T-cell (primary cell): ENCODE results near the gene NUDT8. TPM values are rescaled to one million over a fixed set of nuclear protein-coding genes. Genes with fewer than 3 reads are reported as not detected.
A peak's percentile ranks its signal among the peaks of the same experiment; 100 is the strongest.

Experiments used
- ATAC-seq, 4 experiments: fragments of 200-7000 bp in 3 of 4; fragments of 150-1000 bp in 1 of 4; cut with Tn5 transposase; replicated peaks in 1 of 4; 1 replicate in 3 of 4; 2 replicates in 1 of 4; pipeline ENCODE4 v1.10.0; 2021; ENCODE audit warnings: moderate library complexity in 3 of 4, mild to moderate bottlenecking in 2 of 4, moderate number of reproducible peaks in 1 of 4
- CTCF ChIA-PET, 2 donors: fragments of 300-600 bp; sonication (Branson Sonifier 250); formaldehyde crosslinking; loops; one replicate each; lab custom pipeline; 2022; ENCODE audit warnings: antibody characterized with exemption in 2 of 2; lab: Charles Lee
- POLR2A ChIA-PET, 2 donors: fragments of 300-600 bp; sonication (Branson Sonifier 250); formaldehyde crosslinking; loops; one replicate each; lab custom pipeline; 2022; ENCODE audit warnings: antibody characterized with exemption in 2 of 2; lab: Charles Lee
- DNase-seq, 35 experiments: peaks; one replicate each; pipeline versions ENCODE4 v3.0.0 to v3.0.0-alpha.2; 2013 to 2023
- H3K27ac ChIP-seq: one replicate; pipeline ENCODE4 v1.5.1; 2013; ENCODE audit warnings: low read length
- H3K27me3 ChIP-seq, 2 experiments: replicated peaks in 1 of 2; 1 replicate in 1 of 2; 2 replicates in 1 of 2; pipeline versions ENCODE4 v1.6.1 to v1.7.0; 2013; ENCODE audit warnings: low read length in 1 of 2, mixed read lengths in 1 of 2; ENCODE audit not compliant: control insufficient read depth in 2 of 2, insufficient read depth in 2 of 2; ENCODE audit errors: extremely low read depth in 1 of 2
- H3K36me3 ChIP-seq, 2 donors: 1 replicate in 1 of 2; 2 replicates in 1 of 2; pipeline versions ENCODE4 v1.6.1 to v1.7.0; 2013; ENCODE audit warnings: low read length in 1 of 2; ENCODE audit not compliant: control insufficient read depth in 2 of 2, insufficient read depth in 1 of 2; ENCODE audit errors: extremely low read depth in 1 of 2
- H3K4me1 ChIP-seq, 2 experiments: 1 replicate in 1 of 2; 2 replicates in 1 of 2; pipeline versions ENCODE4 v1.6.1 to v1.7.0; 2013; ENCODE audit warnings: low read length in 2 of 2, mixed read lengths in 1 of 2; ENCODE audit not compliant: insufficient read depth in 2 of 2, control insufficient read depth in 1 of 2; ENCODE audit errors: extremely low read depth in 1 of 2
- H3K4me3 ChIP-seq, 2 donors: 1 replicate in 1 of 2; 2 replicates in 1 of 2; pipeline versions ENCODE4 v1.5.1 to v1.7.0; 2013; ENCODE audit warnings: mild to moderate bottlenecking in 2 of 2, low read length in 1 of 2, moderate library complexity in 1 of 2; ENCODE audit not compliant: control insufficient read depth in 1 of 2; ENCODE audit errors: extremely low read depth in 1 of 2
- H3K9me3 ChIP-seq: 2 replicates; pipeline ENCODE4 v1.7.0; 2013
- H3K27ac Mint-ChIP-seq, 2 donors: one replicate each; pipeline ENCODE4 v1.8.0; 2020 to 2021; ENCODE audit warnings: mild to moderate bottlenecking in 2 of 2, mixed read lengths in 2 of 2
- H3K27me3 Mint-ChIP-seq, 2 donors: one replicate each; pipeline ENCODE4 v1.8.0; 2021 to 2022; ENCODE audit warnings: mixed read lengths in 2 of 2
- H3K36me3 Mint-ChIP-seq: one replicate; pipeline ENCODE4 v1.8.0; 2021; ENCODE audit warnings: mixed read lengths
- H3K4me1 Mint-ChIP-seq, 3 donors: one replicate each; pipeline ENCODE4 v1.8.0; 2020 to 2022; ENCODE audit warnings: mixed read lengths in 3 of 3, mild to moderate bottlenecking in 1 of 3
- H3K4me3 Mint-ChIP-seq, 3 donors: one replicate each; pipeline ENCODE4 v1.8.0; 2020 to 2022; ENCODE audit warnings: mild to moderate bottlenecking in 3 of 3, mixed read lengths in 3 of 3, moderate library complexity in 3 of 3
- H3K9me3 Mint-ChIP-seq, 3 donors: one replicate each; pipeline ENCODE4 v1.8.0; 2020 to 2022; ENCODE audit warnings: mixed read lengths in 3 of 3
- WGBS: methylation state at CpG from one replicate; pipeline ENCODE4 v1.1.5; 2013; ENCODE audit warnings: missing lambda C conversion rate; ENCODE audit not compliant: insufficient coverage; 5-methylcytosine and 5-hydroxymethylcytosine counted together
- total RNA-seq, 35 experiments: library from RNA in 6 of 35; stranded (reverse) in 6 of 35; fragments of 120-200 nt in 1 of 35; gene quantifications; one replicate each; pipeline versions ENCODE4 v1.2.1 to v1.2.4 and lab custom pipeline; 2013 to 2026

The NUDT8 gene
- total RNA-seq, 5 donors from 2014 or later (not counting 1 experiment from before 2014, with no cell fraction given), result 1.5 to 8.0 (median 4.5) TPM

DNA sequence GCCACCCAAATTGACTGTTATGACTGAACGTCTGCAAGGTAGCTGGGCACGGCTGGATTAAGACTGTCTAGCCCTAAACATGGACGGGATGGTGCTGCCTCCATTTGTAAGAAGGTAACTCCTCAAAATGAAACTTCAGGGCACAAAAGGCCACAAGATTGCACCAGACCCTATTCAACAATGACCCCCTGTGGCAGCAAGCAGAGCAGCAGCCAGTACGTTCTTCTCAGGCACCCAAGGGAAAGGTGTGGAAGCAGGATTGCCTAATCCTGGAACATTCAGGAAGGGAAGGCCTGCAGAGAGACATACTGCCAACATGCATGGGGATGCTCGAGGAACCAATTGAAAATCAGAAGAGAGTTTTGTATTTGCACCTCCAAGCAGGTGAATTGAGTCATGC lies 14.3 kb upstream of the NUDT8 start:
- H3K36me3 Mint-ChIP-seq, result no peaks in the 10 kb centered on the region
- H3K36me3 ChIP-seq, result no peaks in the 10 kb centered on the region
- DNase-seq, result no peak
- H3K9me3 Mint-ChIP-seq, result no peaks in the 10 kb centered on the region
- H3K4me1 ChIP-seq, result peaks cover 2 to 41% of the 10 kb centered on the region in 2 experiments
- H3K27me3 Mint-ChIP-seq, result no peaks in the 10 kb centered on the region
- no peak overlapping the region for H3K27ac ChIP-seq
- CTCF ChIA-PET, result no interaction called here
- peaks cover 0 to 40% of the 10 kb centered on the region in 2 experiments for H3K27me3 ChIP-seq
- ATAC-seq, result no peak
- H3K27ac Mint-ChIP-seq, result no peak overlapping the region
- 98% methylated on average over 4 of the region's 5 CpGs for WGBS
- POLR2A ChIA-PET, result no interaction called here
- no peak overlapping the region for H3K4me3 Mint-ChIP-seq
- H3K4me3 ChIP-seq, result no peak overlapping the region
- H3K4me1 Mint-ChIP-seq, result peaks cover 19 to 31% (median 25%) of the 10 kb centered on the region in 3 donors
- H3K9me3 ChIP-seq, result no peaks in the 10 kb centered on the region

DNA sequence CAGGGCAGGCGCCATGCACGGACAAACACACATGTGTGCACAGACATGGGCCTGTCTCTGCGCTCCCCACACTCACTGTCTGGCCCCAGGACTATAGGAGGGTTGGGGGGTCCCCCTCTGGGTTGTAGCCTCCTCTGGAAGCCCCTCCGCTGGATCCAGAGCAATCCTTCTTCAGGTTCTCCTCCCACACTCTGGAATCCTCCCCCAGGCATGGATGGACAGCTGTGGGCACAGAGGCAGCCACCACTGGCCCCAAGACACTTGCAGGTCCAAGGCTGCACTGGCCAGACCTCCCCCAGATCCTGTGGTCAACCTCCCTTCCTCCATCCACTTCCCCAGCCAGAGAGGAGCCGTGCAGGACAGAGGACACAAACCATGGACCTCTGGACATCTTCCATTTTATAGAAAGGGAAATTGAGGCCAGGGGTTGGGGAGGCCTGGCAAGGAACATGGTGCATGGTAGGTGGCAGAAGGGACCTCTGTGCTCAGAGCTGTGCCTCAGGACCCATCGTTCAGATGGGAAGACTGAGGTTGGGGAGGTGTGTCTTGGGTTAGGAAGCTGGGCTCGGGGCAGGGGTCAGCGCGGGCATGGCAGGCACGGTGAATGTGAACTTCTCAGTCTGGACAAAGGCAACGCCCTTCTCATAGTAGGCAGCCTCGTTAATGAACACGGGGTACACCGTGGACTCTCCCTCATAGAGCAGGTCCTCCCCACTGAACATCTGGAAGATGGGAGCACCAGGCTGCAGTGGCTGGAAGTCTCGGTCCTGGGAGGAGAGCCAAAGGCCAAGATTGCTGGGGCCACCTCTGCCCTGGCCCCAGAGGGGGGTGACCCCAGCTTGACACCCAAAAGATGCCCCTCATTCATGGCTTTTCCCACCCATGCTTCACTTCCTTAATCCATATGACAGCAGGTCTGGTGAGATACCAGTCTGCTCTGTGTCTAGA lies 12.7 kb upstream of the NUDT8 start:
- DNase-seq (no peak), ATAC-seq (no peak)
- peaks cover 13 to 21% (median 17%) of the 10 kb centered on the region in 3 donors for H3K4me1 Mint-ChIP-seq
- no peak overlapping the region for H3K4me3 Mint-ChIP-seq
- Histone ChIP-seq H3K9me3 (no peaks in the 10 kb centered on the region), H3K4me3 (no peak overlapping the region), H3K27me3 (peaks cover 0 to 40% of the 10 kb centered on the region in 2 experiments), H3K27ac (no peak overlapping the region), H3K36me3 (no peaks in the 10 kb centered on the region), H3K4me1 (peaks cover 2 to 25% of the 10 kb centered on the region in 2 experiments)
- WGBS, result 97% methylated on average over 10 of the region's 15 CpGs
- H3K27me3 Mint-ChIP-seq, result no peaks in the 10 kb centered on the region
- CTCF ChIA-PET, result interaction anchor here in 1 of 2 donors (0.5 kb wide), 1 partner anchor 88 kb away, joined by 3 read pairs; no protein-coding TSS in a partner anchor
- H3K27ac Mint-ChIP-seq, result no peak overlapping the region
- no peaks in the 10 kb centered on the region for H3K36me3 Mint-ChIP-seq
- POLR2A ChIA-PET, result no interaction called here
- no peaks in the 10 kb centered on the region for H3K9me3 Mint-ChIP-seq

DNA sequence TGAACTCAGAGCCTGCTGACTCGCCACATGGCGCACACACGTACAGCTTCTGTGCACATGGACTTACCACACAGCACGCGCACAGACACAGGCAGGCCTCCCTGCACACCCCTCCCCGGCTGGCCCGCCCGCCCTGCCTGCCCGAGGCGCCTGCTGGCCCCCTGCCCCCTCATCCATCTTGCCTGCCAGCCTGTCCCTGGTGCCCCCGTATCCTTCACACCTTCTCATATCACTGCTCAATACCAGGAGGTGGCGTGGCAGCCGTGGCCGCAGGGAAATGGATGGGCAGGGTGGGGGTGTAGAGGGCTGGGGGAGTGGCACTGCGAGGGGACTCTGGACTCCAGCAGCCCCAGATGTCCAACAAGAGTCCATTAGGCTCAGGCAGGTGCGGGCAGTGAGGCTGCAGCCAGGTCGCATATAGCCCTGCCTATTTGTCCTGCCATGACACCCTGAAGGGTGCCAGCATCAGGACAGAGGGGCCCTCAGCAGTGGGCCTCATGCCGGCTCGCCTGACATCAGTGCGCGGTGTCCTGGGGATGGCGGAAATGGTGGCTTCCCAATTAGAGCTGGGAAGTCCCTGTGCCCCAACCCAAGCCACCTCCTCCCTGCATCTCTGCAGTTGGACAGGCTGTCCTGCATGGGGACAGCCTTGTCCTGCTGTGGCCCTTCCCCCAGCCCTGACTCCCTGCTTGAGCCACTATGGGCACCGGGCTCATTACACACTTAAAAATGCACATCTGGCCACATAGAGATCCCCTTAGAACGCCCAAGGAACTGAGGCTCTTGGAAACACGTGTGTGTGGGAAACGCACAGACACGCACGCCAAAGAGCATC lies 11.8 kb upstream of the NUDT8 start:
- Mint-ChIP-seq H3K36me3 (no peaks in the 10 kb centered on the region), H3K4me1 (peaks cover 6 to 14% (median 9%) of the 10 kb centered on the region in 3 donors), H3K4me3 (no peak overlapping the region), H3K27me3 (no peaks in the 10 kb centered on the region), H3K9me3 (no peaks in the 10 kb centered on the region), H3K27ac (no peak overlapping the region)
- ATAC-seq (no peak), DNase-seq (no peak)
- no peaks in the 10 kb centered on the region for H3K9me3 ChIP-seq
- peaks cover 0 to 36% of the 10 kb centered on the region in 2 experiments for H3K27me3 ChIP-seq
- POLR2A ChIA-PET, result no interaction called here
- H3K27ac ChIP-seq, result no peak overlapping the region
- H3K4me3 ChIP-seq, result no peak overlapping the region
- peaks cover 0 to 16% of the 10 kb centered on the region in 2 experiments for H3K4me1 ChIP-seq
- H3K36me3 ChIP-seq, result no peaks in the 10 kb centered on the region
- CTCF ChIA-PET, result interaction anchor here in 1 of 2 donors (0.5 kb wide), 1 partner anchor 87 kb away, joined by 3 read pairs; no protein-coding TSS in a partner anchor
- WGBS, result 93% methylated on average over 19 of the region's 28 CpGs

DNA sequence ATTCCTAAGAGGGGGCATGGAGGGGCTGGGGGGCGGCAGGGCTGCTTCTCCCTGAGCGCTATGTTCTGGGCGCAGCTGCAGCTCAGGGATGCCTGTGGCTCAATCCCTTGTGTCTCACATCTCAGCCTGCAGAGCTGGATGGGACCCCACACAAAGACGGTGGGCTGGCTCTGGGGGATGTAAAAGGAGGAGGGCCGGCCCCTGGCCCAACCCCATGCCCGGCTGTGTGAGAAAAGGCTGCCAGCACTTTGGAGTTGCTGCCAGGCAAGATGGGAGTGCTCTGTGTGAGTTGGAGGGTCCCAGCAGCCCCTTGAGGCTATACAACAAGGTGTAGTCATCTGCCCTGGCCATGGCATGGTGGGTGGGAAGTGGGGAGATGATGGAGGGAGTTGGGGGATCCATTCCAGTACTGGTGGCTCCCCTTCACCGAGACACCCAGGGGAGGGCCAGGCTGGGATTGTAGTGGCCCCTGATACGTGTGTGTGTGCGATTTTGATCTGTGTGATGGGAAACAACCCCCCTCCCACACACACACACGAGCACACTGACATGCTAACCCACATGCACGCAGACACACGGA lies 11.1 kb upstream of the NUDT8 start:
- Histone ChIP-seq H3K4me3 (no peak overlapping the region), H3K27me3 (peaks cover 0 to 32% of the 10 kb centered on the region in 2 experiments), H3K36me3 (no peaks in the 10 kb centered on the region), H3K4me1 (peaks cover 0 to 9% of the 10 kb centered on the region in 2 experiments), H3K9me3 (no peaks in the 10 kb centered on the region), H3K27ac (no peak overlapping the region)
- H3K27me3 Mint-ChIP-seq, result no peaks in the 10 kb centered on the region
- H3K9me3 Mint-ChIP-seq, result no peaks in the 10 kb centered on the region
- POLR2A ChIA-PET, result no interaction called here
- ATAC-seq (no peak), DNase-seq (no peak)
- no peak overlapping the region for H3K27ac Mint-ChIP-seq
- H3K4me1 Mint-ChIP-seq, result peaks cover 0 to 7% (median 2%) of the 10 kb centered on the region in 3 donors
- H3K4me3 Mint-ChIP-seq, result no peak overlapping the region
- H3K36me3 Mint-ChIP-seq, result no peaks in the 10 kb centered on the region
- CTCF ChIA-PET, result no interaction called here
- WGBS, result 90% methylated on average over 9 of the region's 12 CpGs

DNA sequence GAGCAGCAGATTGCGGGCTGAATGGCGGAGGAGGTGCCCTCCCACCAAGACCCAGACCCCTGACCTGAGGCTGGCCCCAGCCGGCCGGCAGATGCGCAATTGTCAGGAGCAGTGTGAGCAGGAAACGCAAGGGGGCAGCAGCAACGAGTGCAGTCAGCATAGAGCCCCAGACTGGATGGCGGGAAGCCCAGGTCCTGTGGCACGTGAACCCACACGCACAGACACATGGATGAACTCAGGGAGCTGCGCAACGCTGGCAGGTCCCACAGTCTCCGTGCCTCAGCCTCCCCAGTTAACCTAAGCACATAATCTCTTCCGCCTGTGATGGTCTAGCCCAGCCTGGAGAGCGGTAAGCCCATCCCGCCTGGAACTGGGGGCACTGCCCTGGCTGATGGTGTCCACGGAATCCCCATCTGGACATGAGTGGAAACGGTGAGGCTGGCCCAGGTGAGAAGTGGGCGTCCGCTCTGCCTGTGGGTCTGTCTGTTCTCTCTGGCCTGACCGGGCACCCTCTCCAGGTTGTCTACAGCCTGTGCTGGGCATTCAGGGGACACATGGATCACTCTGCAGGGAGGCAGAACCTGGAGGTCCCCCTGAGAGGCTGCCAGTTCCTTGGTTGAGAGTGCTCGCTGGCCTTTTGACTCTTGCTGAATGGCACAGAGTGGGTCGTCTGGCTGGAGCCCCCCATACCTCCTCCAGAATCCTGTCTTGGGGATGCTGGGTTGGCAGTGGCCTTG lies 10.5 kb upstream of the NUDT8 start:
- DNase-seq (peak in 28 of 35 experiments; percentile 31 to 71 (median 48)), ATAC-seq (peak; percentile 72 to 89 (median 76))
- H3K4me3 Mint-ChIP-seq, result no peak overlapping the region
- Histone ChIP-seq H3K4me3 (no peak overlapping the region), H3K36me3 (no peaks in the 10 kb centered on the region), H3K9me3 (no peaks in the 10 kb centered on the region), H3K27me3 (peaks cover 0 to 30% of the 10 kb centered on the region in 2 experiments), H3K27ac (no peak overlapping the region), H3K4me1 (peaks cover 0 to 6% of the 10 kb centered on the region in 2 experiments)
- H3K9me3 Mint-ChIP-seq, result no peaks in the 10 kb centered on the region
- WGBS, result 67% methylated on average over 21 of the region's 23 CpGs
- CTCF ChIA-PET, result no interaction called here
- POLR2A ChIA-PET, result no interaction called here
- H3K4me1 Mint-ChIP-seq, result peaks cover 0 to 4% (median 0%) of the 10 kb centered on the region in 3 donors
- no peak overlapping the region for H3K27ac Mint-ChIP-seq
- H3K36me3 Mint-ChIP-seq, result no peaks in the 10 kb centered on the region
- H3K27me3 Mint-ChIP-seq, result no peaks in the 10 kb centered on the region
